DMS53 (cell line): ENCODE measurements around the gene SELL.
"Not testable (repeated sequence)": the region's sequence is repeated elsewhere in the genome, so short reads cannot be mapped to it uniquely, and the experiment has no call there.

Experiments used
- DNase-seq: peaks from one replicate; lab custom pipeline; 2025; lab: John Stamatoyannopoulos, UW

SELL gene

GRCh38 chr1:169667699-169668596, 43.5 kb downstream of the SELL start:
- DNase-seq, result not testable (repeated sequence)

DNA sequence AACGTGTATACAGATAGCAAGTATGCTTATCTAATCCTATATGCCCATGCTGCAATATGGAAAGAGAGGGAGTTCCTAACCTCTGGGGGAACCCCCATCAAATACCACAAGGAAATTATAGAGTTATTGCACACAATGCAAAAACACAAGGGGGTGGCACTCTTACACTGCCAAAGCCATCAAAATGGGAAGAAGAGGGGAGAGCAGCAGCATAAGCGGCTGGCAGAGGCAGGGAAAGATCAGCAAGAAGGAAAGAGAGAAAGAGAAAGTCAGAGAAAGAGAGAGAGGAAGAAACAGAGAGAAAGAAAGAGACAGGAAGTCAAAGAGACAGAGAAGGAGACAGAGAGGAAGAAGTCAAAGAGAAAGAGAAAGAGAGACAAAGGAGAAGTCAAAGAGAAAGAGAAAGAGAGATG, 44.2 kb downstream of the SELL start:
- not testable (repeated sequence) for DNase-seq

DNA sequence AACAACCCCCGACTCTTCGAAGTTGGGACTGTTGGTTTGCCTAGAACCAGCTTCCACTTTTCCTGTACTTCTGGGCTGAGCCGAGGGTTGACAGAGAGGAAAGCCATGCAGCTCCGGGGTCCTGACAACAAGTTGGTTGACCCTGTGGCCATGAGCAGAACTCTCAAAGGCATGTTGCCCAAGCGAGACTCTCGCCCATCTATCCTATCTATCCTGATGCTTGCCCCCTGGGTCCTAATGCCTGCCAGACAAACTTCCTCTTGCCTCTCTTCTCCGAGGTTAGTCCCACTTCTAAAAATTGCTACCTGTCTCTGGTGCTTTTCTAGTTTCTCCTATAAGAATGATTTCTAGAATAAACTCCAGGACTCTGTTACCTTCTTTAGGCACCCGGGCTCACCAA, 48.7 kb downstream of the SELL start:
- DNase-seq, result not testable (repeated sequence)

DNA sequence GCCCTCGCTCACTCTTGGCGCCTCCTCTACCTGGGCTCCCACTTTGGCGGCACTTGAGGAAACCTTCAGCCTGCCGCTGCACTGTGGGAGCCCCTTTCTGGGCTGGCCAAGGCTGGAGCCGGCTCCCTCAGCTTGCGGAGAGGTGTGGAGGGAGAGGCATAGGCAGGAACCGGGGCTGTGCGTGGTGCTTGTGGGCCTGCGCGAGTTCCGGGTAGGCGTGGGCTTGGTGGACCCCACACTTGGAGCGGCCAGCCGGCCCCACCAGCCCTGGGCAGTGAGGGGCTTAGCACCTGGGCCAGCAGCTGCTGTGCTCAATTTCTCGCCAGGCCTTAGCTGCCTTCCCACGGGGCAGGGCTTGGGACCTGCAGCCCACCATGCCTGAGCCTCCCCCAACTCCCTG, 50.4 kb downstream of the SELL start:
- DNase-seq, result not testable (repeated sequence)

GRCh38 chr1:169658777-169659176, 52.6 kb downstream of the SELL start:
- not testable (repeated sequence) for DNase-seq

DNA sequence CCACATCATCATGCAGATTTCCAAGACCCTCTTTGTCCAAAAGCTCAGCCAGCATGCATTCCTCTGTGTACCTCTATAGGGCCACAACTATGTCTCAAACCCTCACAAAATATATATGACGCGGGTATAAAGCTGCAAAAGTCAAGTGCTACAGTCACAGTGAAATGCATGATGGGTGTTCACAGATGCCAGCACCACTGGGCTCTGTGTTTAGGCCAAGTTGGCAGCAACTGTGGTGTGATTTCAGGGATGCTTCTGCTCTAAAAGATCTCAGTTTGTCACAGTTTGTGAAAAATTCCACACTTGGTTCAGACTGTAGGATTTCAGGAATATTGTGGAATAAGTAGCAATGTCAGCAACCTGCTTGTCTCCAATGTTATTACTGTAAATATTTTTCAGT, 57.5 kb downstream of the SELL start:
- DNase-seq, result no peak

- no peak for DNase-seq
Observed at GRCh38 chr1:169651035-169651434, 60.4 kb downstream of the SELL start.

GRCh38 chr1:169650551-169650950, 60.9 kb downstream of the SELL start:
- DNase-seq, result no peak

- no peak for DNase-seq
Observed at GRCh38 chr1:169648709-169649108, 62.7 kb downstream of the SELL start.

- no peak for DNase-seq
Observed at GRCh38 chr1:169648187-169648586, 63.2 kb downstream of the SELL start.

DNA sequence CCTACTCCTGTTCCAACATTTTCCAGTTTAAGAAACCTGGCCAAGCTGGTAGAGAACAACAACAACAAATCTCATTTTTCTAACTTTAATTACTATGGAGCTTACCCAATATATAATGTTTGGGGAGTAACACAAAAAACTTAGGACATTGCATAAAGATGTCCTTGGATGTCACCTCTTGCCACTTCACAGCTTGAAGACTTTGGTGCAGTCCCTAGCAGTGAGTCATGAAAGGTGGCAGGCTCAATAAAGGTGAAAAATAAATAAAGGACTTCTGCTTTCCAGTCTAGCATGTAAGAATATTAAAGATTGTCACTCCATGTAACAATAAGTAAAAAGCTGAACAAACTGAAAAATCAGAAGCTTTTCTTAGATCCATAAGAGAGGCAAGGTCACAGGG, 63.9 kb downstream of the SELL start:
- no peak for DNase-seq

GRCh38 chr1:169644297-169644696, 67.1 kb downstream of the SELL start:
- no peak for DNase-seq
